SU-DHL-6 (cell line): Measurements from ENCODE around the gene CHST1.

ENCODE experiments used
- CTCF ChIP-seq: fragments of 200-600 bp; sonication (generic); IDR thresholded peaks from one replicate; pipeline ENCODE4 v1.5.1; 2017; ENCODE audit warnings: antibody characterized with exemption, mild to moderate bottlenecking, low read length, moderate library complexity; ENCODE audit not compliant: insufficient read depth, poor library complexity, severe bottlenecking
- EZH2phosphoT487 ChIP-seq: fragments of 200-600 bp; sonication (generic), shearing (Covaris generic); conservative IDR thresholded peaks from 2 replicates; pipeline ENCODE4 v1.6.1; 2018; ENCODE audit warnings: mild to moderate bottlenecking, antibody characterized with exemption, low read length, moderate library complexity, mixed read lengths

- TF ChIP-seq CTCF (no peak), EZH2phosphoT487 (no peak)
These were observed 15.8 kb downstream of the CHST1 start for GRCh38 chr11:45649544-45650165.
